Measurements from ENCODE around the gene SPAG9. TPM values are rescaled to one million over a fixed set of nuclear protein-coding genes. Genes with fewer than 3 reads are reported as not detected.
"Not testable (repeated sequence)": the region's sequence is repeated elsewhere in the genome, so short reads cannot be mapped to it uniquely, and the experiment has no call there.

Gene SPAG9
- total RNA-seq, 1 experiment from 2014 or later: 55.3 TPM

GRCh38 chr17:50955160-50955559, 165.5 kb downstream of the SPAG9 start:
- DNase-seq (ENCODE audit: low read depth): no peak

DNA sequence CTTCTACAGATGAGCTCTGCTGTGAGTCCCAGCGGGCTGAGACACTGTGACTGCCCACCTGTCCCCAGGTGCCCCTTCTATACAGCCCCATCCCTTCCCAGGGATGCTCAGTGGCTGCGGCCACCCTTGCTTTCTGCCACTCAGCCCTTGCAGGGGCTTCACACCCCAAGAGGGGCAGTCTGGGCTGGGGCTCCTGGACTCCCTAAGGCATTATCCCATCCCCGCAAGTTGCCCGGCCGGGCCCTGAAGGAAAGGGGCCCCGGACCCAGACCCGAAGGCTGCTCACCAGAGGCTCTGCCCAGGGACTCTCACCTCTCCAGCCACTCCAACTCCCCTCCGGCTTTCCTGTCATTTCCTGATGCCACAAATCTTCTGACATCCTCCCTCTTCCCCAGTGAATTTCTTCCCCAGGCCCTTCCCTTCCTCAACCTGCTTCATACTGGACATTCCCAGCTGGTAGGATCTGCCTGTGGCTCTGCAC, 166.0 kb downstream of the SPAG9 start:
- DNase-seq (ENCODE audit: low read depth): no peak

GRCh38 chr17:50953831-50954601, 166.7 kb downstream of the SPAG9 start:
- DNase-seq (ENCODE audit: low read depth): no peak

- DNase-seq (ENCODE audit: low read depth): no peak
Observed at GRCh38 chr17:50953518-50953830, 167.2 kb downstream of the SPAG9 start.

GRCh38 chr17:50952889-50953288, 167.8 kb downstream of the SPAG9 start:
- no peak for DNase-seq (ENCODE audit: low read depth)

DNA sequence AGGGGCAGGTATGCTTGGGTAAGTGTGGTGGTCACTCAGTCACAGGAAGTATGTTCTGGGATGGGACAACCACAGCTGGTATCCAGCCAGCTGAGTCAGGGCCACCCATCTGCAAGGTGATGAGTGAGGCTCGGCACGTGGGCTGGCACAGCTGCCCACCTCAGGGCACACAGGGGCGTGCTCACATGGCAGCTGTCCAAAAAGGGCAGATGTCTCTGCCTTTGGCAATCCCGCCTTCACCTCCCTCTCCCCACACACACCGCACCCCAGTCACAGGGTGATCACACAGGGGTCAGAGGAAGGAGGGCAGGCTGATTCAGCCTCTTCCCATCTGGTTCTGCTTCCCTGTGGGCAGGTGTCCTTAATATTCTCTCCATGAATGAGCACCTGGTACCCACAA, 168.7 kb downstream of the SPAG9 start:
- peak; percentile 88 for DNase-seq (ENCODE audit: low read depth)

- peak; percentile 84 for DNase-seq (ENCODE audit: low read depth)
Observed at GRCh38 chr17:50949989-50950877, 170.4 kb downstream of the SPAG9 start.

GRCh38 chr17:50949128-50949988, 171.3 kb downstream of the SPAG9 start:
- no peak for DNase-seq (ENCODE audit: low read depth)

DNA sequence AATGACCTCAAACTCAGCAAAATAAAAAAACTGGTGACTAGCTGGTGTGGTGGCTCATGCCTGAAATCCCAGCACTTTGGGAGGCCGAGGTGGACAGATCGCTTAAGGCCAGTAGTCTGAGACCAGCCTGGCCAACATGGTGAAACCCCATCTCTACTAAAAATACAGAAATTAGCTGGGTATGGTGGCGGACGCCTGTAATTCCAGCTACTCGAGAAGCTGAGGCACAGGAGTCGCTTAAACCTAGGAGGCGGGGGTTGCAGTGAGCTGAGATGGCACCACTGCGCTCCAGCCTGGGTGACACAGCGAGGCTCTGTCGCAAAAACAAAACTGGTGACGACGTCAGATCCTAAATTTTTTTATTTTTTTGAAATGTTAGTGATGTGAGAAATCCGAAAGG, 172.0 kb downstream of the SPAG9 start:
- no peak for DNase-seq (ENCODE audit: low read depth)

GRCh38 chr17:50947782-50948543, 172.7 kb downstream of the SPAG9 start:
- no peak for DNase-seq (ENCODE audit: low read depth)

- no peak for DNase-seq (ENCODE audit: low read depth)
Observed at GRCh38 chr17:50946891-50947781, 173.5 kb downstream of the SPAG9 start.

DNA sequence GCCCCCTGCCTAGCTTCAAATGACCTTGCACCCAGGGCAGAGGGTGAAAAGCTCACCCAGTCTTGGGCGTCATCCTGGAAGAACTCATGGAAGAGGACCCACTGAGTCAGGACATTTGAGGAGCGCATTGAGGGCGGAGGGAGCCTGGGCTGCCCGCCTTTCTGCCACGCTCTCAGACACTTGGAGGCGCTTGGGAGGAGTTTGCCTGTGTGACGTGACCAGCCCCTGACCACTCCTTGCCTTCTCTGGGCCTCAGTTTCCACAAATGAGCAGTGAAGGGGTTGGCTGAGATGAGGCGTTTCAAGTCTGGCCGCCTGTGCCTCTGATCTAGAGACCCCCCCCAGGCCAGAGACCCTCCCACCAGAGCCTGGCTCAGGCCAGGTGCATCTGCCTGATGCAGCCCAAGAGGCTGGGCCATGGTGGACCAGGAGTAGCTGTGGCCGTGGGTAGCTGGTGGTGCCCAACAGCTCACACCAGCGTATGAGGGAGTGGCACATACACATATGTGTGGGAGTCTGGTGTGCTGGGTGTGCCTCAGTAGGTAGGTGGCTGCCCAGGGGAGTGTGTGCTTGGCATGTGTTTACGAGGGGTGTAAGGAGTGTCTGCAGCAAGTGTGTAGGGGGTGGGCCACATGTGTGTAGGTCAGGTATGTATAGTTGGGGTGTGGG, 174.3 kb downstream of the SPAG9 start:
- DNase-seq (ENCODE audit: low read depth): no peak

GRCh38 chr17:50945779-50946222, 174.9 kb downstream of the SPAG9 start:
- DNase-seq (ENCODE audit: low read depth): no peak

DNA sequence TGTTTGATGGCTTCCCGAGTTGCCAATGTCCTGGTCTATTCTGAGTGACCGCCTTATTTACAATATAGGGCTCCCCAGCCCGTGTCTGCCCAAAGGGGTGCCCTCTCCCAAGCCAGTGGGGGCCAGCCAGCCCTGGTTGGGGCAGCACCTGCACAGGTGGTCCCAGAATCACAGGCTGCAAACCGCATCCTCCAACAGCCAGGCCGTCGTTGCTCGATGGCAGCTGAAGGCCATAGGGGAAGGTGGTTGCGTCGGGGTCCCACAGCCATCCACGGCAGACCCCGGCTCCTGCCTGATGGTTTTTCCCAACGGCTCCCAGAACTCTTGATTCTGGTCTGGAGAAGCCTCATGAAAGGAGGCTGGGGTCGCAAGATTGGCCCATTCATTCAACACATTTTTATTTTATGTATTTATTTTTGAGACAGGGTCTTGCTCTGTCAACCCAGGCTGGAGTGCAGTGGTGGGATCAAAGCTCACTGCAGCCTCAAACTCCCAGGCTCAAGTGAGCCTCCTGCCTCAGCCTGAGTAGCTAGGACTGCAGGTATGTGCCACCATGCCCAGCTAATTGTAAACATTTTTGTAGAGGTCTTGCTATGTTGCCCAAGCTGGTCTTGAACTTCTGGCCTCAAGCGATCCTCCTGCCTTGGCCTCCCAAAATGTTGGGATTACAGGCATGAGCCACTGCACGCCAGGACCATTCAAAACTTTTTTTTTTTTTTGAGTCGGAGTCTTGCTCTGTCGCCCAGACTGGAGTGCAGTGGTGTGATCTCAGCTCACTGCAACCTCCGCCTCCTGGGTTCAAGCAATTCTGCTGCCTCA, 175.6 kb downstream of the SPAG9 start:
- no peak for DNase-seq (ENCODE audit: low read depth)

- DNase-seq (ENCODE audit: low read depth): peak; percentile 77
Observed at GRCh38 chr17:50944054-50944901, 176.4 kb downstream of the SPAG9 start.

GRCh38 chr17:50943575-50943933, 177.1 kb downstream of the SPAG9 start:
- DNase-seq (ENCODE audit: low read depth): no peak

- DNase-seq (ENCODE audit: low read depth): not testable (repeated sequence)
Observed at GRCh38 chr17:50941676-50942048, 179.0 kb downstream of the SPAG9 start.

All from RPMI7951 (cell line).